Measurements from ENCODE around the gene ABCA13. TPM values are rescaled to one million over a fixed set of nuclear protein-coding genes. Genes with fewer than 3 reads are reported as not detected.

Gene ABCA13
- total RNA-seq, 4 donors from 2014 or later, result under 0.01 to 0.96 (median 0.35) TPM

- DNase-seq, result no peak
- H3K4me1 ChIP-seq, result no peaks in the 10 kb centered on the region
- no peaks in the 10 kb centered on the region for H3K27me3 ChIP-seq
- no peaks in the 10 kb centered on the region for H3K9me3 ChIP-seq
- H3K4me3 ChIP-seq, result no peak overlapping the region
- WGBS, 2 donors (ENCODE audit: low coverage in 1 of 2), result 80 to 93% methylated on average over 1 of the region's 1 CpG
- H3K27ac ChIP-seq, result no peak overlapping the region
- in situ Hi-C loops (cut with MboI; ENCODE audit: low pct_ligation_motif_present in 1 of 4, low pct_unique_long_range_greater_than_20kb in 1 of 4, low sequenced_read_pairs in 3 of 4), result no loop called here
- no peak for TF ChIP-seq CTCF (IDR thresholded peaks at IDR 0.05)
- TF ChIP-seq POLR2AphosphoS5 (IDR thresholded peaks at IDR 0.05), result no peak
- intact Hi-C loops (cut with DNase I; ENCODE audit: low total_unique reads), result no loop called here
- H3K36me3 ChIP-seq, result no peaks in the 10 kb centered on the region
Measured at GRCh38 chr7:48635796-48636195, 464.5 kb downstream of the ABCA13 start.

GRCh38 chr7:48636391-48637015, 465.2 kb downstream of the ABCA13 start:
- intact Hi-C loops (cut with DNase I; ENCODE audit: low total_unique reads) (no loop called here), in situ Hi-C loops (cut with MboI; ENCODE audit: low pct_ligation_motif_present in 1 of 4, low pct_unique_long_range_greater_than_20kb in 1 of 4, low sequenced_read_pairs in 3 of 4) (no loop called here)
- Histone ChIP-seq H3K36me3 (no peaks in the 10 kb centered on the region), H3K27ac (no peak overlapping the region), H3K4me1 (no peaks in the 10 kb centered on the region), H3K27me3 (no peaks in the 10 kb centered on the region), H3K4me3 (no peak overlapping the region), H3K9me3 (no peaks in the 10 kb centered on the region)
- TF ChIP-seq CTCF (IDR thresholded peaks at IDR 0.05) (no peak), POLR2A (IDR thresholded peaks at IDR 0.05) (no peak), POLR2AphosphoS5 (IDR thresholded peaks at IDR 0.05) (no peak), EP300 (IDR thresholded peaks at IDR 0.05; ENCODE audit: low read depth) (no peak)
- DNase-seq, result no peak
- WGBS, 2 donors (ENCODE audit: low coverage in 1 of 2), result 62 to 83% methylated on average over 2 to 3 of the region's 3 CpGs

- in situ Hi-C loops (cut with MboI; ENCODE audit: low pct_ligation_motif_present in 1 of 4, low pct_unique_long_range_greater_than_20kb in 1 of 4, low sequenced_read_pairs in 3 of 4), result no loop called here
- TF ChIP-seq EP300 (IDR thresholded peaks at IDR 0.05; ENCODE audit: low read depth), result no peak
- TF ChIP-seq POLR2A (IDR thresholded peaks at IDR 0.05), result no peak
- no peak for TF ChIP-seq CTCF (IDR thresholded peaks at IDR 0.05)
- no peak for TF ChIP-seq POLR2AphosphoS5 (IDR thresholded peaks at IDR 0.05)
- no peaks in the 10 kb centered on the region for H3K27me3 ChIP-seq
- no peaks in the 10 kb centered on the region for H3K36me3 ChIP-seq
- H3K27ac ChIP-seq, result no peak overlapping the region
- DNase-seq, result no peak
- intact Hi-C loops (cut with DNase I; ENCODE audit: low total_unique reads), result no loop called here
- H3K4me1 ChIP-seq, result no peaks in the 10 kb centered on the region
- 28 to 31% methylated on average over 1 of the region's 1 CpG for WGBS, 2 donors (ENCODE audit: low coverage in 1 of 2)
- no peak overlapping the region for H3K4me3 ChIP-seq
- no peaks in the 10 kb centered on the region for H3K9me3 ChIP-seq
Measured at GRCh38 chr7:48637382-48637781, 466.1 kb downstream of the ABCA13 start.

- 78 to 87% methylated on average over 5 to 6 of the region's 6 CpGs for WGBS, 2 donors (ENCODE audit: low coverage in 1 of 2)
- Histone ChIP-seq H3K27ac (no peak overlapping the region), H3K4me3 (no peak overlapping the region), H3K27me3 (no peaks in the 10 kb centered on the region), H3K4me1 (no peaks in the 10 kb centered on the region), H3K9me3 (no peaks in the 10 kb centered on the region), H3K36me3 (no peaks in the 10 kb centered on the region)
- in situ Hi-C loops (cut with MboI; ENCODE audit: low pct_ligation_motif_present in 1 of 4, low pct_unique_long_range_greater_than_20kb in 1 of 4, low sequenced_read_pairs in 3 of 4) (no loop called here), intact Hi-C loops (cut with DNase I; ENCODE audit: low total_unique reads) (no loop called here)
- TF ChIP-seq EP300 (IDR thresholded peaks at IDR 0.05; ENCODE audit: low read depth), result no peak
- TF ChIP-seq POLR2AphosphoS5 (IDR thresholded peaks at IDR 0.05), result no peak
- TF ChIP-seq CTCF (IDR thresholded peaks at IDR 0.05), result no peak
- no peak for TF ChIP-seq POLR2A (IDR thresholded peaks at IDR 0.05)
- DNase-seq, result no peak
Measured at GRCh38 chr7:48638041-48638440, 466.8 kb downstream of the ABCA13 start.
